B cell (primary cell): ENCODE measurements around the gene DENND1A. TPM values are rescaled to one million over a fixed set of nuclear protein-coding genes. Genes with fewer than 3 reads are reported as not detected.

Source experiments
- ATAC-seq: fragments of 200-7000 bp; cut with Tn5 transposase; one replicate; pipeline ENCODE4 v1.10.0; 2021; ENCODE audit warnings: low read depth, mild to moderate bottlenecking, moderate number of reproducible peaks, moderate library complexity
- CTCF ChIA-PET: fragments of 350-600 bp; sonication (Branson Sonifier 250); formaldehyde crosslinking; loops from one replicate; lab custom pipeline; 2021; ENCODE audit warnings: antibody characterized with exemption, inconsistent platforms; lab: Charles Lee
- POLR2A ChIA-PET: fragments of 350-600 bp; sonication (Branson Sonifier 250); formaldehyde crosslinking; loops from one replicate; lab custom pipeline; 2021; ENCODE audit warnings: antibody characterized with exemption; lab: Charles Lee
- DNase-seq: peaks from one replicate; pipeline ENCODE4 v3.0.0; 2013
- H2AFZ ChIP-seq: 2 replicates; pipeline ENCODE4 v1.6.1; 2012; ENCODE audit warnings: mild to moderate bottlenecking, low read depth, low read length; ENCODE audit not compliant: insufficient read depth, poor library complexity, severe bottlenecking
- H3K27ac ChIP-seq, 2 donors: 1 replicate in 1 of 2; 2 replicates in 1 of 2; pipeline ENCODE4 v1.5.1; 2012 to 2013; ENCODE audit warnings: low read length in 2 of 2, mild to moderate bottlenecking in 2 of 2, moderate library complexity in 1 of 2
- H3K27me3 ChIP-seq, 4 experiments: fragments of 200-600 bp in 1 of 4; sonication (generic) in 1 of 4; replicated peaks in 1 of 4; 1 replicate in 2 of 4; 2 replicates in 2 of 4; pipeline versions ENCODE4 v1.6.1 to v1.7.0; 2013 to 2016; ENCODE audit warnings: low read length in 3 of 4, mild to moderate bottlenecking in 2 of 4, mixed read lengths in 1 of 4, moderate library complexity in 1 of 4; ENCODE audit not compliant: insufficient read depth in 4 of 4, control insufficient read depth in 3 of 4; ENCODE audit errors: control extremely low read depth in 1 of 4
- H3K36me3 ChIP-seq, 2 experiments: replicated peaks in 1 of 2; 1 replicate in 1 of 2; 2 replicates in 1 of 2; pipeline versions ENCODE4 v1.6.1 to v1.7.1; 2013; ENCODE audit warnings: low read length in 1 of 2; ENCODE audit not compliant: insufficient read depth in 2 of 2, control insufficient read depth in 1 of 2; ENCODE audit errors: control extremely low read depth in 1 of 2, extremely low read depth in 1 of 2
- H3K4me1 ChIP-seq, 2 donors: fragments of 200-600 bp in 1 of 2; sonication (generic) in 1 of 2; 1 replicate in 1 of 2; 2 replicates in 1 of 2; pipeline versions ENCODE4 v1.5.1 to v1.6.1; 2013 to 2017; ENCODE audit warnings: low read length in 2 of 2; ENCODE audit not compliant: control insufficient read depth in 2 of 2, insufficient read depth in 2 of 2
- H3K4me2 ChIP-seq: replicated peaks from 2 replicates; pipeline ENCODE3; 2012; ENCODE audit warnings: mild to moderate bottlenecking, low read depth, low read length; ENCODE audit not compliant: poor library complexity, severe bottlenecking
- H3K4me3 ChIP-seq, 5 experiments: fragments of 200-600 bp in 1 of 5; sonication (generic) in 1 of 5; 1 replicate in 3 of 5; 2 replicates in 2 of 5; pipeline versions ENCODE4 v1.5.1 to v1.7.0; 2011 to 2016; ENCODE audit warnings: low read length in 4 of 5, mild to moderate bottlenecking in 4 of 5, low read depth in 2 of 5, control low read depth in 1 of 5, moderate library complexity in 1 of 5; ENCODE audit not compliant: insufficient read depth in 1 of 5; ENCODE audit errors: control extremely low read depth in 1 of 5, extremely low read depth in 1 of 5
- H3K79me2 ChIP-seq: fragments of 200-600 bp; sonication (generic); one replicate; pipeline ENCODE4 v1.6.0; 2016; ENCODE audit warnings: low read length; ENCODE audit not compliant: control insufficient read depth, insufficient read depth
- H3K9ac ChIP-seq: fragments of 200-600 bp; sonication (generic); 2 replicates; pipeline ENCODE4 v1.6.1; 2017; ENCODE audit warnings: mild to moderate bottlenecking, low read length, moderate library complexity
- H3K9me3 ChIP-seq, 3 donors: one replicate each; pipeline versions ENCODE4 v1.6.1 to v1.7.1; 2013; ENCODE audit warnings: low read length in 2 of 3; ENCODE audit not compliant: control insufficient read depth in 2 of 3, insufficient read depth in 1 of 3; ENCODE audit errors: control extremely low read depth in 1 of 3
- H4K20me1 ChIP-seq: 2 replicates; pipeline ENCODE4 v1.6.0; 2012; ENCODE audit warnings: mild to moderate bottlenecking, low read length; ENCODE audit not compliant: insufficient read depth, control insufficient read depth, poor library complexity, severe bottlenecking
- H3K27ac Mint-ChIP-seq: one replicate; pipeline ENCODE4 v1.8.0; 2021; ENCODE audit warnings: mixed read lengths
- H3K27me3 Mint-ChIP-seq: one replicate; pipeline ENCODE4 v1.8.0; 2021; ENCODE audit warnings: mixed read lengths
- H3K4me1 Mint-ChIP-seq: one replicate; pipeline ENCODE4 v1.8.0; 2021; ENCODE audit warnings: mixed read lengths
- H3K4me3 Mint-ChIP-seq: one replicate; pipeline ENCODE4 v1.8.0; 2021; ENCODE audit warnings: mixed read lengths
- H3K9me3 Mint-ChIP-seq: one replicate; pipeline ENCODE4 v1.8.0; 2022; ENCODE audit warnings: mixed read lengths; ENCODE audit not compliant: insufficient read depth
- CTCF ChIP-seq: fragments of 200-600 bp; IDR thresholded peaks from one replicate; pipeline ENCODE4 v1.8.0; 2022; ENCODE audit warnings: antibody characterized with exemption, mild to moderate bottlenecking
- EZH2 ChIP-seq: IDR thresholded peaks from 2 replicates; pipeline ENCODE4 v1.6.1; 2012; ENCODE audit warnings: borderline replicate concordance, low read depth, mild to moderate bottlenecking, moderate library complexity, low read length; ENCODE audit not compliant: insufficient read depth, poor library complexity, severe bottlenecking
- WGBS: methylation state at CpG from one replicate; pipeline ENCODE4 v1.1.5; 2013; ENCODE audit warnings: missing lambda C conversion rate; ENCODE audit not compliant: insufficient coverage; 5-methylcytosine and 5-hydroxymethylcytosine counted together
- intact Hi-C: fragments of 100-400 bp; cut with micrococcal nuclease; formaldehyde crosslinking; loops from one replicate; pipeline ENCODE4 v1.10.0; 2022
- polyA plus RNA-seq: library from polyadenylated mRNA; depleted of rRNA; stranded (reverse); fragments of >200 nt; gene quantifications from 2 replicates; pipeline ENCODE4 v1.2.3, GENCODE V29; 2012
- total RNA-seq, 2 donors: library from RNA; stranded (reverse); fragments of 120-200 nt in 1 of 2; gene quantifications; 1 replicate in 1 of 2; 2 replicates in 1 of 2; pipeline versions ENCODE4 v1.2.3 to v1.2.4, GENCODE V29; 2013 to 2022

Gene DENND1A
- total and polyA plus RNA-seq, 2 donors (not counting 1 experiment from before 2014, with no cell fraction given): 10.8 to 26.0 TPM

GRCh38 chr9:123362856-123363255 is 567.1 kb downstream of the DENND1A start:
- H3K4me1 ChIP-seq: peaks cover 4 to 8% of the 10 kb centered on the region in 2 donors
- no peak overlapping the region for H3K4me3 ChIP-seq
- no peak for ATAC-seq
- ChIA-PET CTCF (no interaction called here), POLR2A (no interaction called here)
- Mint-ChIP-seq H3K27me3 (peaks cover 3% of the 10 kb centered on the region), H3K27ac (no peak overlapping the region), H3K4me3 (no peak overlapping the region), H3K4me1 (peaks cover 16% of the 10 kb centered on the region), H3K9me3 (no peaks in the 10 kb centered on the region)
- H3K27me3 ChIP-seq: peaks cover 0 to 3% (median 0%) of the 10 kb centered on the region in 4 experiments
- H4K20me1 ChIP-seq: no peaks in the 10 kb centered on the region
- no peaks in the 10 kb centered on the region for H3K9me3 ChIP-seq
- H2AFZ ChIP-seq: no peak overlapping the region
- DNase-seq: no peak
- intact Hi-C loops: no loop called here
- no peak overlapping the region for H3K27ac ChIP-seq
- TF ChIP-seq CTCF (no peak), EZH2 (no peak)
- H3K4me2 ChIP-seq: no peak overlapping the region
- 93% methylated on average over 23 of the region's 23 CpGs for whole genome bisulfite sequencing
- no peak overlapping the region for H3K9ac ChIP-seq
- H3K79me2 ChIP-seq: no peaks in the 10 kb centered on the region
- no peaks in the 10 kb centered on the region for H3K36me3 ChIP-seq

GRCh38 chr9:123361731-123362510 is 568.0 kb downstream of the DENND1A start:
- no peak overlapping the region for H3K4me3 Mint-ChIP-seq
- CTCF ChIA-PET: no interaction called here
- ATAC-seq: no peak
- peaks cover 4 to 8% of the 10 kb centered on the region in 2 donors for H3K4me1 ChIP-seq
- no peak for TF ChIP-seq EZH2
- TF ChIP-seq CTCF: no peak
- H3K4me2 ChIP-seq: no peak overlapping the region
- H3K27ac ChIP-seq: no peak overlapping the region
- H3K9ac ChIP-seq: no peak overlapping the region
- intact Hi-C loops: no loop called here
- peaks cover 16% of the 10 kb centered on the region for H3K4me1 Mint-ChIP-seq
- no peaks in the 10 kb centered on the region for H4K20me1 ChIP-seq
- no peak overlapping the region for H3K4me3 ChIP-seq
- no peak for DNase-seq
- no peaks in the 10 kb centered on the region for H3K9me3 ChIP-seq
- peaks cover 0 to 1% (median 0%) of the 10 kb centered on the region in 4 experiments for H3K27me3 ChIP-seq
- no peak overlapping the region for H3K27ac Mint-ChIP-seq
- WGBS: 88% methylated on average over 10 of the region's 11 CpGs
- no peaks in the 10 kb centered on the region for H3K9me3 Mint-ChIP-seq
- POLR2A ChIA-PET: no interaction called here
- no peaks in the 10 kb centered on the region for H3K79me2 ChIP-seq
- no peaks in the 10 kb centered on the region for H3K36me3 ChIP-seq
- peaks cover 3% of the 10 kb centered on the region for H3K27me3 Mint-ChIP-seq
- no peak overlapping the region for H2AFZ ChIP-seq
